Stimulated activated CD4-positive, alpha-beta T cell treated with anti-CD3 and anti-CD28 coated beads, Interleukin-1b, Interleukin-23, amount 100 ng/mL, for 1 hour (primary cell): ENCODE data around the gene ATAD3C.
"Not testable (repeated sequence)": the region's sequence is repeated elsewhere in the genome, so short reads cannot be mapped to it uniquely, and the experiment has no call there.

Source experiments
- DNase-seq, 2 donors: peaks; one replicate each; pipeline ENCODE4 v3.0.0-alpha.2; 2020; ENCODE audit warnings: low read depth in 2 of 2

ATAD3C gene

DNA sequence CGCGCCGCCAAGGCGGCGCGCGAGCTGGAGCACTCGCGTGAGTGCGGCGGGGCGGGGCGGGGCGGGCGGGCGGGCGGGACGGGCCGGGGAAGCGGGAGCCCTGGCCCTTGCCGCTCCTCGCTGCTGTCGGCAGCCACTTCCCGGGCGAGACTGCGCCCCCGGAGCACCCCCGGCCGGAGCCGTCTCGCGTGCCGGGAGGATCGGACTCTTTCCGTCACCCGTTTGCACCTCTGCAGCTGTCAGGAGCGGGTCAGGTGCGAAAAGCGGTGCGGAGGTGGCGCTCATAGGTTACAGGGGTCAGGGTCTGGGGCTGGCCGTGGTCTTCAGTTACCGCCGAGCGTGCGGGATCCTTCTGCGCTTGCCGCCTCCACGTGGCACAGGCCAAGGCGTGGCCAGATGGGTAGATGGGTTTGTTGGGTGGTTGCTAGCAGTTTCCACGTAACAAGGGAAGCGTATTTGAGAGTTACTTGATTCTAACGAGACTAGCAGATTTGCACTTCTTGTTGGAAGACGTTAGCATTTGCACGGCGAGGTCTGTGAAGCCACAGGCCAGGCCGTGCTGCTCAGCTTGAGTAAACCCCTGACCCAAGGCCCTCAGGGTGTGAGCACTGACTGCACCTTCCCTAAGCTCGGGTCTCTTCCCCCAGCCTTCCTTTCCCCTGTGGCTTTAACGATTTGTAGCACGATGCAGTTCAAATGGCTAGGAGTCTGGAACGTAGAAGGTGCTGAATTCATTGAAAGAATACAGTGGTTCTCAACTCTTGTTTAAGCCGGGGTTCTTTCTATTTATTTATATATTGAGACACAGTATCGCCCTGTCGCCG lies 22.8 kb downstream of the ATAD3C start:
- DNase-seq = not testable (repeated sequence)

DNA sequence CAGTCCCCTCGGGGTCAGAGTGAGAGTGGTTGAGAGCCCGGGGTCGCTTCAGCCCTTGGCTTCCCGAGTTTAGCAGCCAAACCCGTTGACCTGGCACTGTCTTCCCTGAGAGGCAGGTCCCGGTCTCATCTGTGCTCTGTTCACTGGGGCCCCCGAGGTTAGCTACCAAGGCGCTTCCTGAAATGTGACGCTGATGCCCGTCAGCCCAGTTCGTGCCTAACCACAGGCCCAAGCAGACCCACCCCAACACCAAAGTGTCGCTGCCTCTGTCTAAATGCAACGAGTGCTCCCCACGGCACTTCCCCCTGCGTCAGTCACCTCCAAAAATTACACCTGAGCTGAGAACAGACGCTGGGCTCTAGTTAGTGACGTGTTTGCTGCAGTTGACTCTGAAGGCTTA lies 26.5 kb downstream of the ATAD3C start:
- DNase-seq = not testable (repeated sequence)

DNA sequence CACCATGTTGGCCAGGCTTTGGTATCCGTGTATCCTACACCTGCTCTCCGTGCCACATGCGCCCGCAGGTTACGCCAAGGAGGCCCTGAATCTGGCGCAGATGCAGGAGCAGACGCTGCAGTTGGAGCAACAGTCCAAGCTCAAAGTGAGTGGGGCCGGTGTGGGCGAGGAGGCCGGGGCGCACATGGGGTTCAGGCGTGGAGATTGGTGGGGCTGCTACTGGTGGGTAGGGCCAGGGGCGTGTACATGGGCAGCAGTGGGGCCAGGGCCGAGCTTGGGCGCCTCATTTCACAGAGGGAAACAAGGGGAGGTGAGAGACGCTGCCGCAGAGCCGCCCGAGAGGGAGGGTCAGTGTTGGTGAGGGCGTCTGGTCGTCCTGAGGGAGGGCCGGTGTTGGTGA lies 27.7 kb downstream of the ATAD3C start:
- DNase-seq = no peak

DNA sequence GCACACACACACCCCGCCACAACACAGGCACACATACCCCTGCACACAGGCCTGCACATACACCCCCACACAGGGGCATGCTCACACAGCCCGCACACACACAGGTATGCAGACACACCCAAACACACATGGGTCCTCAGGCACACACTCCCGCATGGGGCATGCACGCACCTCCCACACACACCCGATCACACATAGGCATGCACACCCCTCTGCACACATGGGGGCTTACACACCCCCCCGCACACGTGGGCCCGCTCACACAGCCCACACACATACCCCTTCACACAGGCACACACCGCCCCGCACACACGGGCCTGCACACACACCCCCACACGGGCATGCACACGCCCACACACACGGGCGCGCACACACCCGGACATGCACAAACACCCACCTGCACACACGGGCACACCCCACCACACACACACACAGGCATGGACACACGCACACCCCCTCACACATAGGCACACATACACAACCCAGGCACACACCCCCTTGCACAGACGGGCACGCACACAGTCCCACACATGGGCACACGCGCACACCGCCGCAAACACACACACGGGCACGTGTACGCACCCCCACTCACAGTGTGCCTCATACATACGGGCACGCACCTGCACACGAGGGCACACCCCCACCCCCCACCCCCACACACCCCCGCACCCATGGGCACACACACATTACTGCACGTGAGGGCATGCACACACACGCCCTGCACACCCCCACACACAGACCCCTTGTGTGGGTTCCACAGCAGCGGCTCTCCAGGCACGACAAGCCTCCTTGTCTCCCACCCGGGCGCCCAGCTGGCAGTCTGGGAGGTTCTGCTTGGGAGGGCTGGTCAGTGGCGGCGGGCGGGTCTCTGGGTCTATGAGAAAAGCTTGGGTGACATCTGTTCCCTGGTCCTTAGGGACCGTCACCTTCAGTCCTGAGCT lies 30.3 kb downstream of the ATAD3C start:
- no peak for DNase-seq

DNA sequence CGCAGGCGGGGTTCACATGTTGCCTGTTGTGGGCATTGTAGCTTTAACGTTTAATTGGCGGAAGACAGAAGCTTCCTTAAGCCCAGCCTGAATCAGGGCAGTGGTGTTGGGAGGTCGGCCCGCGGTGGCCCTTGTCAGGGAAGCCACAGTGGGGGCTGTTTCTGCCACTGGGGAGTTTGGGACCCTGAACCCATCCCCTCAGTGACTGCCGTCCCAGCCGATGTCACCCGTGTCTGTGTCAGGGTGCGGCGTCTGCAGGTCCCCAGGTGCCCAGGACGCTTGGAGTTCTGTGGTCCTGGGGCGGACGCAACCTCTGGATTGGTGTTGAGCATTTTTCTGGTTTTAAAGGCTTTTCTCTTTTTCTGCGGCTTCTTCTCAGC lies 31.0 kb downstream of the ATAD3C start:
- not testable (repeated sequence) for DNase-seq

DNA sequence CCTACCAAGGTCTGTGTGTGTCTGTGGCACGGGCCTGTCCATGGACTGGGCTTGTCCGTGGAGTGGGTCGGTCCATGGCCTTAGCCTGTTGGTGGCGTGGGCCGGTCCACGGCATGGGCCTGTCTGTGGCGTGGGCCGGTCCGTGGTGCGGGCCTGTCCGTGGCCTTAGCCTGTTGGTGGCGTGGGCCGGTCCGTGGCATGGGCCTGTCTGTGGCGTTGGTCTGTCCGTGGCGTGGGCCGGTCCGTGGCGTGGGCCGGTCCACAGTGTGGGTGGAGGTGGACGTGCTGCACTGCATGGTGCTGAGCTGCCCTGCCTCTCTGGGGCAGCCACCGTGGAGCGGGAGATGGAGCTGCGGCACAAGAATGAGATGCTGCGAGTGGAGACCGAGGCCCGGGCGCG lies 32.3 kb downstream of the ATAD3C start:
- DNase-seq = not testable (repeated sequence)

DNA sequence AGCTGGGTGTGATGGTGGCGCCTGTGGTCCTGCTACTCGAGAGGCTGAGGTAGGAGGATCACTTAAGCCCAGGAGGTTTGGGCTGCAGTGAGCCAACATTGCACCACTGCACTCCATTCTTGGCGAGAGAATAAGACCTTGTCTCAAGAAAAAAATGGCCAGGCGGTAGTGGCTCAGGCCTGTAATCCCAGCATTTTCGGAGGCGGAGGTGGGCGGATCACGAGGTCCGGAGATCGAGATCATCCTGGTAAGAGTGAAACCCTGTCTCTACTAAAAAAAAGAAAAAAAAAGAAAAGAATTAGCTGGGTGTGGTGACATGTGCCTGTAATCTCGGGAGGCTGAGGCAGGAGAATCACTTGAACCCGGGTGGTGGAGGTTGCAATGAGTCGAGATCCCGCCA lies 33.4 kb downstream of the ATAD3C start:
- DNase-seq = no peak

DNA sequence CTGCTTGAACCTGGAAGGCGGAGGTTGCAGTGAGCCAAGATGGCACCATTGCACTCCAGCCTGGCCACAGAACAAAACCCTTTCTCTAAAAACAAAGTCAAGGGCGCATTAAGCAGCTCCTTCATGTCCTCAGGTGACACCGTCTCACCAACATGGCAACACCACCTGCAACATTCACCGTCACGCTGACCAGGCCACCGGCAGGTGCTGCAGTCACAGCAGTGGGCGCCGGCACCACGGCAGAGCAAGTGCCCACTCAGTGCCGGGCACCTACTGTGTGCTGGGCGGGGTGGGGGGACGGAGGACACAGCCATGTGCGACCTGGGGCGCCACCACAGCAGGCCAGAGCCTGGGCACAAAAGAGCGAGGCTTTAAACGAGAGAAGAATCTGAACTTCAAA lies 34.2 kb downstream of the ATAD3C start:
- no peak for DNase-seq

DNA sequence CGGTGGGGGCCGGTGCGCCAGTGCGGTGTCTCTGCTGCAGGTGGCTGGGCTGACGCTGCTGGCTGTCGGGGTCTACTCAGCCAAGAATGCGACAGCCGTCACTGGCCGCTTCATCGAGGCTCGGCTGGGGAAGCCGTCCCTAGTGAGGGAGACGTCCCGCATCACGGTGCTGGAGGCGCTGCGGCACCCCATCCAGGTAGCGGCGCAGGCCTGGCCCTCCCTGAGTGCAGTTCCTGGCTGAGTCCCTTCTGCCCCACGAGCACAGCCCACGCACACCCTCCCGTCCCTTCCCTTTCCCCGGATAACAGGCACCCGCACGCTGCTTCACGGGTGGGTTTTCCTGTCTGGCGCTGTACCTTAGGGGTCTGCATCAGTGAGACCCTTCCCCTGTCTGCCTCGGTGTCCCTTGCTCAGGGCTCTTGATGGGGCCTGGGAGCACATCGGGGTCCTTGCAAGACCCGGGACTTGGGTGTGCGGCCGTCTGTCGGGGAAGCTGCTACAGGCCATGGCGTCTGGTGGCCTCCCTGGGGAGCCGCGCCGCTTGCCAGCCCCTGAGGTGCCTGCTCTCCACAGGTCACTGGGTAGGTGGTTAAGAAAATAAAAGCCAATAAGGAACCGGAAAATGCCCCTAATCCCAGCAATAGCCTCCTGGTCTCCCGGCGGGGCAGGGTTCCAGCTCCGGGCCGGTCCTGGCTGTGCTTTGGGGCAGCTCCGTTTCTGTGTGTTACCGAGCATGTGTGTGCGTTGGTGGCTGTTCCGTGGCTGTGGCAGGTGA lies 35.7 kb downstream of the ATAD3C start:
- not testable (repeated sequence) for DNase-seq

DNA sequence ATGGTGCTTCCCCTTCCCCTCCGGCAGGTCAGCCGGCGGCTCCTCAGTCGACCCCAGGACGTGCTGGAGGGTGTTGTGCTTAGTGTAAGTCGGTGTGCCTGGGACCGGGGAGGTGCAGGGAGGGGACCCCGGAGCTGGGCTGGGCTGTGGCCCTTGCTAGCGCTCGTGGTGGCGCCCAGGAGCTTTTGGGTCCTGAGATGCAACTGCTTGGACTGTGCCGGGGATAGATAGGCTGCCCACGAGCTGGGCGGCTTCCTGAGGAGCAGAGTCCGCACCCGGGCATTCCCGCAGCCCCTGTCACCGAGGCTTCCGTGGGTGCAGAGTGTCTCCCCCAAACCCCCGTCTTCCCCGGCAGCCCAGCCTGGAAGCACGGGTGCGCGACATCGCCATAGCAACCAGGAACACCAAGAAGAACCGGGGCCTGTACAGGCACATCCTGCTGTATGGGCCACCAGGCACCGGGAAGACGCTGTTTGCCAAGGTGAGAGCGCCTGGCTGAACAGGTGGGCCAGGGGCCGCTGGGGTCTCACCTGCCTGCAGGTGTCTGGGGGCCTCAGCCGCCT lies 36.3 kb downstream of the ATAD3C start:
- DNase-seq = not testable (repeated sequence)

DNA sequence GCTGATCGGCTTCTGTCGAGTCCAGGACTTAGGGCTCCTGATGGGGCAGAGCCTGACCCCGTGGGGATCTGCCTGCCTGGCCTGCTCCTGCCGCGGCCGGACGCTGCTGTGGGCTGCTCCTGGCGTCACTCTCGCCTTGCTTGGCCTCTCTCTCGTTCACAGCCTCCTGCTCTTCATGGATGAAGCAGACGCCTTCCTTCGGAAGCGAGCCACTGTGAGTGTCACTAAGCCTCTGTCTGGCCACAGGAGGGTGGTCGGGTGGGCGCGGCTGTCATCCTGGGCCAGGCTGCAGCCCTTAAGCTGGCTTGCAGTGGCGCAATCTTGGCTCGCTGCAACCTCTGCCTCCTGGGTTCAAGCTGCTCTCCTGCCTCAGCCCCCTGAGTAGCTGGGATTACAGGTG lies 38.2 kb downstream of the ATAD3C start:
- no peak for DNase-seq

DNA sequence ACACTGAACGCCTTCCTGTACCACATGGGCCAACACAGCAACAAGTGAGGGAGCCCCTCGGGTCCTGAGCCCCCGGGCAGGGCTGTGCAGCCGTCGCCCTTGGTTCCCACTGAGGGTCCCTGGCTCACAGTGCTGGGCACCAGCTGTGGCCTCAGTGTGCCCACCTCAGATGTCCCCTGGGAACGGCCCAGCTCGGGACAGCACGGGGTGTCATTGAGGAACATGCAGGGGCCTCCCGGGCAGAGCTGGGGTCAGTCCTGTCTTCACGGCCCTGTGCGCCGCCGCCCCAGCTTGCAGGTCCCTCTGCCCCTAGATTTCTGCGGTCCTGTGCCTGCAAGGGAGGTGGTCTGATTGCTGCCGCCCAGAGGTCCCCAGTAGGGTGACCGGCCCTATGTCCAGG lies 39.7 kb downstream of the ATAD3C start:
- no peak for DNase-seq

DNA sequence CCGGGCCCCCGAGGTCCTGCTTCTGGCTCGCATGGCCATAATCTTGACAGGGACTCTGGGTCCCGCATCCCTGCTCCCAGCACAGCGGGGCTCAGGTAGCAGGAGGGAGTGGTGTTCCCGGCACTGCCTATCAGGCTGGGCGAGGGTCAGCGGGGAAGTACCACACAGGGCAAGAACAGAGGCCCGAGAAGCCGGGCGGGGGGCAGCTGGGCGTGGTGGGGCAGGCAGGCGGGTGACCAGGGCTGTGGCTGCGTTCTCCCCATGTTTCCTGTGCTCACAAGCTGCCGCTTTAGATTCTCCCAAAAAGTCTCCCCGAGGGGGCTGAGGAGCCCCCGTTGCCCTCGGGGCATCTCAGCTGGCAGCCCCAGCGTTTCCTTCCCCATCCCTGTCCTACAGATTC lies 40.4 kb downstream of the ATAD3C start:
- no peak for DNase-seq

DNA sequence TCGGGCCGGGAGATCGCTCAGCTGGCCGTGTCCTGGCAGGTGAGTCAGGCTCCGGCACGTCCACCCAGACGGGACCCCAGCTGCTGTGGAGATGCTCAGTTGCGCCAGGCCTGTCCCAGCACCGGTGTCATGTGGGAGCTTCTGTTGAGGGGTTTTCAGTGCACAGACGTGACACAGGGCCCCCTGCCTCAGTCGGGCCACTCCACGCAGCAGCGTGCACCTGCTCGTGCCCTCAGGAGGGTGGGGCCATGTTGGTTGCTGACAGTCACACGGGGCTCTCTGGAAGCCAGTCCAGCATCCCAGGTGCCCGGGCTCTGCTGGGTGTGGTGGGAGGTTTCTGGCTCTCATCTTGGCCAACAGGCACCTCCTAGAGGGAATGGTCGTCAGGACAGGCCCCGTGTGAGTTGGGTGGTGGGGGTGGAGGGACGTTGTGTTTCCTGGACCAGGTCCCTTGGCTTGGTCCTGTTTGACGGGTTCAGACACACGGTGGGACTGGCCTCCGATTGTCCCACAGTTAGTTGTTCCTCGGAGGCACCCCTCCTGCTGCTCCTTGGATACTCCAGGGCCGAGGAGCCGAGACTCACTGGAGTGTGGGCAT lies 41.2 kb downstream of the ATAD3C start:
- no peak for DNase-seq

DNA sequence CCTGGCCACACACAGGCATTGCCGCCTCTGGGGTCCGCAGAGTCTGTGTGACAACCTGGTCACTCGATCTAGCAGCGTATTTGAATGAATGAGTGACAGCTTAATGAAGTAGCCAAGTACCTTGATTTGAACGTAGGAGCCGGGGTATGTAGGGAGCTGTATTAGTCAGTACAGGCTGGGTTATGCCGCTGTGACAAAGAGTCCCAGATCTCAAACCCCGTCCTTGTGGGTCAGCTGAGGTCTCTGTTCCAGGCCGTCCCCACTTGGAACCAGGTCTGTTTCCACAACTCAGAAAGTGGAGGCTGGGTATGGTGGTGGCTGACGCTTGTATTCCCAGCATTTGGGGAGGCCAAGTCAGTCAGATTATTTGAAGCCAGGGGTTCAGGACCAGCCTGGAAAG lies 42.1 kb downstream of the ATAD3C start:
- DNase-seq = no peak

DNA sequence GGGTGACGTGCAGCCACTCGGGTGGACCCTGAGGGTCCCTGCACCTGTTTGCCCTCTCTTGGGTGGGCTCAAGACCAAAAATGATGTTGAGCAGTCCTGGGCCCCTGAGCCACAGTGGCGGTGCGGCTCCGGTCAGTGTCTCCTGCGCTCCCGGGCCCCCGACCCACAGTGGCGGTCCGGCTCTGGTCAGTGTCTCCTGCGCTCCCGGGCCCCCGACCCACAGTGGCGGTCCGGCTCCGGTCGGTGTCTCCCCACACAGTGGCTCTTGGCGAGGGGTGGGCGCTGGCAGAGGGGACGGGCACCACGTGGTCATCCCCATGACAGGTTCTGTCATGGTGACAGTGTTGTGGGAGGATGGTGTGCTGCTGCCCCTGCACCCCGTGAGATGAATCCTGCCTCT lies 44.8 kb downstream of the ATAD3C start:
- DNase-seq = not testable (repeated sequence)

DNA sequence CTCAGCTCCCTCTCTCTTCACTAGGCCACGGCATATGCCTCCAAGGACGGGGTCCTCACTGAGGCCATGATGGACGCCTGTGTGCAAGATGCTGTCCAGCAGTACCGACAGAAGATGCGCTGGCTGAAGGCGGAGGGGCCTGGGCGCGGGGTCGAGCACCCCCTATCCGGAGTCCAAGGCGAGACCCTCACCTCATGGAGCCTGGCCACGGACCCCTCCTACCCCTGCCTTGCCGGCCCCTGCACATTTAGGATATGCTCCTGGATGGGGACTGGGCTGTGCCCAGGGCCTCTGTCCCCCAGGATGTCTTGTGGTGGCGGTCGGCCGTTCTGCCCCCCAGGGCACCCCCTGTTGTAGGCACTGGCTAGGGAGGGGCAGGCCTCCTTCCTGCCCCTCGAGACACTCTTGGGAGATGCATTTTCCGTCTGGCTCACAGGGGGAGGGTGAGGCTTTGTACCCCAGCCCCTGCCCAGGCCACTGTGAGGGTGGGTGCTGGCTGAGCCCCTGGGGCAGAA lies 46.0 kb downstream of the ATAD3C start:
- DNase-seq = not testable (repeated sequence)

DNA sequence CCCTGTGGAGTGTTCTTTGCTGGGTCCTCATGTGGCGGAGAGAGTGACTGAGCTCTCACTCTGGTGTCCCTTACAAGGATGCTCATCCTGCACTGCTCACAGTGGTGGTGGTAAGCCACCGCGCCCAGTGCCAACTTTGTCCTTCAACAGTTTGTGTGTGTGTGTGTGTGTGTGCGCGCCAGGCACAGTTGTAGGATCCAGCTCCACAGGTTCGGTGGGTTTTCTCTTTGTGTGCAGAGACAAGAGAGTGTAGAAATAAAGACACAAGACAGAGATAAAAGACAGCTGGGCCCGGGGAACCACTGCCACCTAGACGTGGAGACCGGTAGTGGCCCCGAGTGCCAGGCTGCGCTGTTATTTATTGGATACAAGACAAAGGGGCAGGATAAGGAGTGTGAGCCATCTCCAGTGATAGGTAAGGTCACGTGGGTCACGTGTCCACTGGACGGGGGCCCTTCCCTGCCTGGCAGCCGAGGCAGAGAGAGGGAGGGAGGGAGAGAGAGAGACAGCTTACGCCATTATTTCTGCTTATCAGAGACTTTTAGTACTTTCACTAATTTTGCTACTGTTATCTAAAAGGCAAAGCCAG lies 55.4 kb downstream of the ATAD3C start:
- peak; percentile 29 to 39 for DNase-seq

DNA sequence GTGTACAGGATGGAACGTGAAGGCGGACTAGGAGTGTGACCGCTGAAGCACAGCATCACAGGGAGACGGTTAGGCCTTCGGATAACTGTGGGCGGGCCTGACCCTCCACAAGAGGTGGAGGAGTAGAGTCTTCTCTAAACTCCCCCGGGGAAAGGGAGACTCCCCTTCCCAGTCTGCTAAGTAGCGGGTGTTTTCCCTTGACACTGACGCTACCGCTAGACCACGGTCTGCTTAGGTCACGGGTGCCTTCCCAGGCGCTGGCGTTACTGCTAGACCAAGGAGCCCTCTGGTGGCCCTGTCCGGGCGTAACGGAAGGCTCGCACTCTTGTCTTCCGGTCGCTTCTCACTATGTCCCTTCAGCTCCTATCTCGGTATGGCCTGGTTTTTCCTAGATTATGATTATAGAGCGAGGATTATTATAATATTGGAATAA lies 55.9 kb downstream of the ATAD3C start:
- not testable (repeated sequence) for DNase-seq

DNA sequence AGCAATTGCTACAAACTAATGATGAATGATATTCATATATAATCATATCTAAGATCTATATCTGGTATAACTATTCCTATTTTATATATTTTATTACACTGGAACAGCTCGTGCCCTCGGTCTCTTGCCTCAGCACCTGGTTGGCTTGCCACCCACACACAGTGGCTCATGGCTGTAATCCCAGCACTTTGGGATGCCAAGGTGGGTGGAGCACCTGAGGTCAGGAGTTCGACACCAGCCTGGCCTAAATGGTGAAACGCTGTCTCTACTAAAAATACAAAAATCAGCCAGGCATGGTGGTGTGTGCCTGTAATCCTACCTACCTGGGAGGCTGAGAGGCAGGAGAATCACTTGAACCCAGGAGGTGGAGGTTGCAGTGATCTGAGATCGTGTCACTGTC lies 56.3 kb downstream of the ATAD3C start:
- DNase-seq = not testable (repeated sequence)

DNA sequence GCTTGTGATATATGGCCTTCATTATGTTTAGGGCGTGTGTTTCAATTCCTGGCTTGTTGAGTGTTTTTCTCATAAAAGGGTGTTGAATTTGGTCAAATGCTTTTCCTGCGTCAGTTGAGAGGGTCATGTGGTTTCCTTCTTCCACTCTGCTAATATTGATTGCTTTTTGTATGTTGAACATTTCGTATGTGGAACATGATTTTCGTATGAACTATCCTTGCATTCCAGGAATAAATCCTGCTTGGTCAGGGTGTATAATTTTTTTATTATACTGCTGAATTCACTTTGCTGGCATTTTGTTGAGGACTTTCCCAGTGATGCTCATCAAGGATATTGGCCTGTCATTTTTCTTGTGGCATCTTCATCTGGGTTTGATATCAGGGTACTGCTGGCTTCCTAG lies 57.8 kb downstream of the ATAD3C start:
- no peak for DNase-seq
